Spleen (tissue), 7 donors: ENCODE data around the gene PTGDR.

ENCODE experiments used
- CTCF ChIP-seq, 11 experiments: fragments of 200-600 bp in 7 of 11; fragments of 450-650 bp in 4 of 11; sonication (generic) in 4 of 11; IDR thresholded peaks in 8 of 11; conservative IDR thresholded peaks in 3 of 11; 1 replicate in 7 of 11; 2 replicates in 4 of 11; pipeline versions ENCODE4 v1.4.0 to v1.8.0; 2016 to 2021; ENCODE audit warnings: antibody characterized with exemption in 11 of 11, inconsistent platforms in 4 of 11, mild to moderate bottlenecking in 1 of 11
- POLR2A ChIP-seq, 3 donors: fragments of 450-650 bp; IDR thresholded peaks; one replicate each; pipeline ENCODE4 v1.5.1; 2017; ENCODE audit warnings: antibody characterized with exemption in 3 of 3, mild to moderate bottlenecking in 1 of 3
- POLR2AphosphoS5 ChIP-seq, 3 donors: sonication (generic); formaldehyde crosslinking; IDR thresholded peaks; one replicate each; pipeline ENCODE4 v1.5.1; 2017; ENCODE audit warnings: antibody characterized with exemption in 3 of 3
- donor health status: DM: no; HTN: no; CAD: no; lungs with moderate emphysema.
- donor health status: DM: no; HTN: no; CAD: no.
- donor health status: DM: no; HTN: no; CAD: no.

- no peak for TF ChIP-seq POLR2AphosphoS5 (IDR thresholded peaks at IDR 0.05)
- no peak for TF ChIP-seq POLR2A (IDR thresholded peaks at IDR 0.05)
- no peak for TF ChIP-seq CTCF (IDR thresholded peaks at IDR 0.05 in 8 of 11, conservative IDR thresholded peaks at IDR 0.05 in 3 of 11)
Observed at GRCh38 chr14:52298795-52299194, 31.3 kb downstream of the PTGDR start.
